ENCODE results near the gene MFN2.

The MFN2 gene

DNA sequence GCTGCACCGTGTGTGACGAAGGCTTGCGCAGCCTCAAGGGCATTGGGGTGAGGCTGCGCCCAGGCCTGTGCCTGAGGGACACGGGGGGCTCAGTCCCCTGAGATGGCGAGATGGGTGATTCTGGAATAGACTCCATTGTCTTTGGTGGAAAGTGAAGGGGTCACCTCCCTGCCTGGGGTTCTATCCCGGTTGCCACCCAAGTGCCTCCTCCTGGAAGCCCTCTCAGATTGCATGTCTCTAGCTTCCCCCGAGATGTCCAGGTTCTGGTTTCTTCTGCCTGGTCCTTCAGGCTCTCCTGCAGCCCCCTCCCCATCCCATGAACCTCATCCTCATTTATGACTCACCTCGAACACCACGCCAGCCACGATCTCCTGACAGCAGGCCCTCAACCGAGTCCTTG lies 22.3 kb upstream of the MFN2 start:
- POLR2A ChIA-PET (ENCODE audit: low non-redundant PET) = no interaction called here

DNA sequence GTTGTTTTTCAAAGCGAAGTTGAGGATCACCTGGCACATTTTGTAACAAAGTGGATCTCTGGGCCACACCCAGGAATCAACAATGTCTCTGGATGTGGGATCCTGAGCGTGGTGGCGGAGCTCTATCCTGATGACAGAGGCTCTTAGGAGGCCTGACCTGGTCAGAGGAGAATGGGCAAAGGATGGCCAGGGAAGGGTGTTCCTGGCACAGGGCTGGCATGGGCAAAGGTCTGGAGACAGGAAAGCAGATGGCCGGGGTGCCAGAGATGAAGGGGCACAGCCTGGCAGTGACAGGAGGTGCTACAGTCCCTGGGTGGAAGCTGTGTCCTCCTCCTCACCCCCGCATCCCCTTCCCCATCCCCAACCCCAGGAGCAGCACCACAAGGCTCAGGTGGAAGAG lies 20.0 kb upstream of the MFN2 start:
- no peak for DNase-seq (ENCODE audit: low spot score)
- CTCF ChIA-PET = interaction anchor here (0.6 to 0.8 kb wide), 2 partner anchors 43 to 122 kb away, joined by 4 read pairs; no protein-coding TSS in a partner anchor
- peak overlapping the region; percentile 42 for H3K27ac ChIP-seq
- TF ChIP-seq, protein P1, sequence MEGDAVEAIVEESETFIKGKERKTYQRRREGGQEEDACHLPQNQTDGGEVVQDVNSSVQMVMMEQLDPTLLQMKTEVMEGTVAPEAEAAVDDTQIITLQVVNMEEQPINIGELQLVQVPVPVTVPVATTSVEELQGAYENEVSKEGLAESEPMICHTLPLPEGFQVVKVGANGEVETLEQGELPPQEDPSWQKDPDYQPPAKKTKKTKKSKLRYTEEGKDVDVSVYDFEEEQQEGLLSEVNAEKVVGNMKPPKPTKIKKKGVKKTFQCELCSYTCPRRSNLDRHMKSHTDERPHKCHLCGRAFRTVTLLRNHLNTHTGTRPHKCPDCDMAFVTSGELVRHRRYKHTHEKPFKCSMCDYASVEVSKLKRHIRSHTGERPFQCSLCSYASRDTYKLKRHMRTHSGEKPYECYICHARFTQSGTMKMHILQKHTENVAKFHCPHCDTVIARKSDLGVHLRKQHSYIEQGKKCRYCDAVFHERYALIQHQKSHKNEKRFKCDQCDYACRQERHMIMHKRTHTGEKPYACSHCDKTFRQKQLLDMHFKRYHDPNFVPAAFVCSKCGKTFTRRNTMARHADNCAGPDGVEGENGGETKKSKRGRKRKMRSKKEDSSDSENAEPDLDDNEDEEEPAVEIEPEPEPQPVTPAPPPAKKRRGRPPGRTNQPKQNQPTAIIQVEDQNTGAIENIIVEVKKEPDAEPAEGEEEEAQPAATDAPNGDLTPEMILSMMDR (conservative IDR thresholded peaks at IDR 0.05; ENCODE audit: low read depth) = no peak
- POLR2A ChIA-PET (ENCODE audit: low non-redundant PET) = no interaction called here

More for the DNA sequence above, 22.3 kb upstream of the MFN2 start:
- DNase-seq (ENCODE audit: low spot score) = no peak
- TF ChIP-seq, protein P1 (conservative IDR thresholded peaks at IDR 0.05; ENCODE audit: low read depth) = no peak
- CTCF ChIA-PET = no interaction called here
- H3K27ac ChIP-seq = peak overlapping the region; percentile 3; the same call in 1 of the 2 replicates

DNA sequence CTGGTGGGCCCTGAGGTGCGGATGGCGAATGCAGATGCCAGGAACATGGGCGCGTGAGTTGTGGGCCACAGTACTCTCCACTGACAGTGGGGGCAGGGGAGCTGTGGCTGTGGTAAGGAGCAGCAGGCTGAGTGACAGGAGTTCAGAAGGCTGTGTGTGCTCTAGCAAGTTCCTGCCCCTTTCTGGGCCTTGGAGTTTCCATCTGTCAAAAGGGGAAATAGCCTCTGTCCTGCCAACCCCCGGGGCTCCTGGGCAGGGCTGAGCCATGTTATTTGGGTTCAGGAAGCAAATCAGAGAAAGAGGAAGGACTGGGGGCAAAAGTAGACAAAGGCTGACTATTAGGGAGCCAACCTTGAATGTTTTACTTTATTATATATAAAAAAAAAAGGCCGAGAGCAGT lies 19.5 kb upstream of the MFN2 start:
- DNase-seq (ENCODE audit: low spot score) = no peak
- peak overlapping the region; percentile 42 for H3K27ac ChIP-seq
- POLR2A ChIA-PET (ENCODE audit: low non-redundant PET) = no interaction called here
- CTCF ChIA-PET = interaction anchor here (0.6 to 0.8 kb wide), 2 partner anchors 44 to 122 kb away, joined by 4 read pairs; no protein-coding TSS in a partner anchor
- TF ChIP-seq, protein P1 (conservative IDR thresholded peaks at IDR 0.05; ENCODE audit: low read depth) = no peak

DNA sequence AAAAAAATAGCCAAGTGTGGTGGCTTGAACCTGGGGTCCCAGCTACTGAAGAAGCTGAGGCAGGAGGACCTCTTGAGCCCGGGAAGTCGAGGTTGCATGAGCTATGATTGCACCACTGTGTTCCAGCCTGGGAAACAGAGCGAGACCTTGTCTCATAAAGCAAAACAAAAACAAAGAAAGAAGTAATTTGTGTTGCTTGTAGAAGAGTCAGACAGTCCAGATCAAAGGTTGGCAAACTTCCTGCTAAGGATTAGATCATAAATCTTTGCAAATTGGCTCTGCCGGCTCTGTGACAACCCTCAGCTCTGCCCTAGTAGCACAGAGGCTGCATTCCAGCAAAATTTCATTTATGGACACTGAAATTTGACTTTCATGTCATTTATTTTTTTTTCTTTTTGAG lies 19.0 kb upstream of the MFN2 start:
- H3K27ac ChIP-seq = peak overlapping the region; percentile 42
- TF ChIP-seq, protein P1 (conservative IDR thresholded peaks at IDR 0.05; ENCODE audit: low read depth) = no peak
- ChIA-PET CTCF (interaction anchor here (0.6 to 0.7 kb wide), 2 partner anchors 44 to 70 kb away, joined by 3 to 4 read pairs; no protein-coding TSS in a partner anchor), POLR2A (ENCODE audit: low non-redundant PET) (no interaction called here)
- no peak for DNase-seq (ENCODE audit: low spot score)

DNA sequence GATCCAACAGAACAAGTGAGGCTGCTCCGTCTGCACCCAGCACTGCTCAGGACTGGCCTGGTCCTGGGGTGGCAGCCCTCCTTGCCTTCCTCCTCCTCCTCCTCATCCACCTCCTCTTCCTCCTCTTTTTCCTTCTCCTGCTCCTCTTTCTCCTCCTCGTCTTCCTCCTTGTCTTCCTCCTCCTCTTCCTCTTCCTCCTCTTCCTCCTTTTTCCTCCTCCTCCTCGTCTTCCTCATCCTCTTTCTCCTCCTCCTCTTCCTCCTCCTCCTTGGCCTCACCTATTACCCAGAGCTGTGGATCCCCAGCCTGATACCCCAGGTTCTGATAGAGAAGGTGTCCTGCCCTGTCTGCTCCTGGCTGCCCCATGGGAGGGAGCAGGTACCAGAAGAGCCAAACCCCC lies 16.6 kb upstream of the MFN2 start:
- ChIA-PET CTCF (no interaction called here), POLR2A (ENCODE audit: low non-redundant PET) (no interaction called here)
- TF ChIP-seq, protein P1 (conservative IDR thresholded peaks at IDR 0.05; ENCODE audit: low read depth) = no peak
- DNase-seq (ENCODE audit: low spot score) = no peak
- peak overlapping the region; percentile 43 for H3K27ac ChIP-seq

DNA sequence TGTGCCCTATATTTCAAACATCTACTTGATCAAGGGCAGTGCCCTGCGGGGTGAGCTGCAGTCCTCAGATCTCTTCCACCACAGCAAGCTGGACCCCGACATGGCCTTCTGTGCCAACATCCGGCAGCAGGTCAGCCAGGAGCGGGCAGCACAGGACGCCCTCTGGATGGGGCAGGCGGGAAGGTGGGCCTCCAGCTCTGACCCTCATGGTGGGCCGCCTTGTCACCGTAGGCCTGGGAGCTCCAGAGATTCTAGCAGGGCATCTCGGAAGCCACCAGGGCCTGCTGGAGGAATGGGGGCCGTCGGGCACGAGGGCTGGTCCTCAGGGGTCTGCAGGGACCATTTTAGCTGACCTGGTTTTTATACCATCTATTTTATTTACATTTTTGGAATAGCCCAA lies 15.6 kb upstream of the MFN2 start:
- TF ChIP-seq, protein P1 (conservative IDR thresholded peaks at IDR 0.05; ENCODE audit: low read depth) = no peak
- H3K27ac ChIP-seq = no peak overlapping the region; the same call in 1 of the 2 replicates
- ChIA-PET CTCF (interaction anchor here (0.6 kb wide), 1 partner anchor 142 kb away, joined by 4 read pairs; no protein-coding TSS in a partner anchor), POLR2A (ENCODE audit: low non-redundant PET) (no interaction called here)
- DNase-seq (ENCODE audit: low spot score) = no peak
